HepG2 (cell line): Measurements from ENCODE around the gene CLDN9. TPM values are rescaled to one million over a fixed set of nuclear protein-coding genes. Genes with fewer than 3 reads are reported as not detected.

Experiments used
- ATAC-seq: fragments of 200-7000 bp; cut with Tn5 transposase; 3 replicates; pipeline ENCODE4 v1.9.1; 2020; ENCODE audit warnings: mild to moderate bottlenecking, moderate library complexity
- BruUV-seq: library from RNA; stranded (reverse); fragments of 400-500 nt; replicated peaks from 2 replicates; lab custom pipeline; 2021; lab: Mats Ljungman, UMichigan
- CTCF ChIA-PET: fragments of 300-600 bp; formaldehyde crosslinking; extraction: SDS; loops from one replicate; lab custom pipeline; 2021; ENCODE audit warnings: low total read pairs, inconsistent platforms, low intra/inter-chr PET ratio; lab: Yijun Ruan, JAX
- POLR2A ChIA-PET: fragments of 350-600 bp; sonication (Branson Sonifier 250); formaldehyde crosslinking; loops from one replicate; lab custom pipeline; 2020; ENCODE audit warnings: antibody characterized with exemption, inconsistent platforms; lab: Yijun Ruan, JAX
- DNase-seq: peaks from one replicate; pipeline ENCODE4 v3.0.0-alpha.2; 2015; ENCODE audit warnings: low spot score
- FAIRE-seq: peaks from 3 replicates; lab custom pipeline; 2011; peaks lifted over from hg19 to GRCh38; lab: Jason Lieb, UNC
- H2AFZ ChIP-seq: one replicate; pipeline ENCODE4 v1.6.1; 2011; ENCODE audit warnings: low read length, inconsistent platforms
- H3K27ac ChIP-seq: fragments of 300-600 bp; 3 replicates; pipeline ENCODE4 v1.8.0; 2011; ENCODE audit warnings: mixed run types, mild to moderate bottlenecking, mixed read lengths, low read length, inconsistent platforms; ENCODE audit not compliant: insufficient read depth; ENCODE audit errors: extremely low read length
- H3K27me3 ChIP-seq, 2 experiments: fragments of 200-600 bp in 1 of 2; 2 replicates in 1 of 2; 3 replicates in 1 of 2; pipeline versions ENCODE4 v1.6.0 to v1.8.0; 2011; ENCODE audit warnings: low read length in 2 of 2, mild to moderate bottlenecking in 2 of 2, moderate library complexity in 2 of 2, inconsistent platforms in 1 of 2; ENCODE audit not compliant: insufficient read depth in 2 of 2, control insufficient read depth in 1 of 2
- H3K36me3 ChIP-seq, 2 experiments: fragments of 200-600 bp in 1 of 2; replicated peaks in 1 of 2; 2 replicates in 1 of 2; 3 replicates in 1 of 2; pipeline versions ENCODE4 v1.5.1 to v1.8.0; 2011; ENCODE audit warnings: low read length in 2 of 2, inconsistent platforms in 1 of 2; ENCODE audit not compliant: insufficient read depth in 2 of 2, control insufficient read depth in 1 of 2
- H3K4me1 ChIP-seq: 2 replicates; pipeline ENCODE4 v1.5.1; 2012; ENCODE audit warnings: low read length, inconsistent platforms; ENCODE audit not compliant: insufficient read depth
- H3K4me2 ChIP-seq: 2 replicates; pipeline ENCODE4 v1.6.0; 2011; ENCODE audit warnings: low read depth, low read length, inconsistent platforms
- H3K4me3 ChIP-seq, 3 experiments: fragments of 200-600 bp in 1 of 3; sonication (generic), shearing (Covaris generic) in 1 of 3; replicated peaks in 1 of 3; 2 replicates each; pipeline ENCODE4 v1.5.1; 2011 to 2016; ENCODE audit warnings: low read length in 3 of 3, inconsistent platforms in 2 of 3, low read depth in 2 of 3, mild to moderate bottlenecking in 2 of 3, control low read depth in 1 of 3, mixed read lengths in 1 of 3; ENCODE audit not compliant: insufficient read depth in 1 of 3
- H3K79me2 ChIP-seq: one replicate; pipeline ENCODE4 v1.6.1; 2011; ENCODE audit warnings: low read length, inconsistent platforms; ENCODE audit not compliant: insufficient read depth
- H3K9ac ChIP-seq: 2 replicates; pipeline ENCODE4 v1.6.0; 2011; ENCODE audit warnings: mild to moderate bottlenecking, low read depth, low read length, inconsistent platforms; ENCODE audit not compliant: insufficient read depth
- H3K9me3 ChIP-seq: 2 replicates; pipeline ENCODE4 v1.5.1; 2012; ENCODE audit warnings: mild to moderate bottlenecking, low read length
- H4K20me1 ChIP-seq: 2 replicates; pipeline ENCODE4 v1.6.0; 2011; ENCODE audit warnings: inconsistent platforms, mild to moderate bottlenecking, low read length, moderate library complexity; ENCODE audit not compliant: insufficient read depth
- LCORL ChIP-seq, 2 experiments: fragments of 450-650 bp in 1 of 2; sonication (generic) in 1 of 2; formaldehyde crosslinking in 1 of 2; IDR thresholded peaks; 2 replicates each; pipeline versions ENCODE4 v1.5.0 to v1.6.1; 2017 to 2020; ENCODE audit warnings: antibody characterized with exemption in 1 of 2, missing genetic modification reagents in 1 of 2
- PCBP2 ChIP-seq: fragments of 200-400 bp; formaldehyde crosslinking; optimal IDR thresholded peaks from 2 replicates; pipeline ENCODE3; 2018; ENCODE audit warnings: low read length, low read depth; ENCODE audit not compliant: poor library complexity, severe bottlenecking
- POGZ ChIP-seq: sonication (generic); formaldehyde crosslinking; IDR thresholded peaks from 2 replicates; pipeline ENCODE4 v1.4.0; 2020; ENCODE audit warnings: mild to moderate bottlenecking, missing genetic modification reagents
- RFX5 ChIP-seq: IDR thresholded peaks from 2 replicates; pipeline ENCODE4 v1.6.1; 2011; ENCODE audit warnings: low read depth, low read length, improper control_type of control experiment
- ZNF710 ChIP-seq: sonication (generic); formaldehyde crosslinking; IDR thresholded peaks from 2 replicates; pipeline ENCODE4 v1.5.0; 2020; ENCODE audit warnings: mild to moderate bottlenecking, missing genetic modification reagents, borderline replicate concordance
- WGBS: methylation state at CpG from one replicate; pipeline ENCODE4 v1.1.6; 2017; ENCODE audit warnings: low lambda C conversion rate; 5-methylcytosine and 5-hydroxymethylcytosine counted together
- in situ Hi-C: cut with HindIII; loops from 2 replicates; pipeline ENCODE4 v1.10.0; 2017; ENCODE audit warnings: low pct_unique_long_range_greater_than_20kb; ENCODE audit not compliant: extremely low pct_ligation_motif_present
- intact Hi-C: fragments of 100-400 bp; cut with micrococcal nuclease; formaldehyde crosslinking; loops from one replicate; pipeline ENCODE4 v1.10.0; 2022; ENCODE audit not compliant: unreplicated experiment
- polyA plus RNA-seq, 8 experiments: library from polyadenylated mRNA; depleted of rRNA in 3 of 8; stranded (reverse) in 7 of 8; unstranded in 1 of 8; fragments of >200 nt; fragmentation: Illumina TruSeq in 4 of 8; extraction: Trizol in 4 of 8; gene quantifications; 2 replicates each; pipeline versions ENCODE4 v1.2.1 to v1.2.3, GENCODE V29; 2011 to 2016; ENCODE audit warnings: low read depth in 4 of 8, missing spikeins in 1 of 8, mixed read lengths in 1 of 8; ENCODE audit not compliant: insufficient read depth in 1 of 8
- total RNA-seq, 5 experiments: library from RNA; depleted of rRNA; stranded (reverse); fragments of >200 nt; fragmentation: Illumina TruSeq; extraction: Trizol; gene quantifications; 2 replicates each; pipeline ENCODE4 v1.2.3, GENCODE V29; 2016; ENCODE audit warnings: low read depth in 1 of 5
- TF ChIP-seq, protein P1 (sequence below): sonication (generic); formaldehyde crosslinking; IDR thresholded peaks from 2 replicates; pipeline ENCODE4 v1.5.0; 2020; ENCODE audit warnings: mild to moderate bottlenecking, missing genetic modification reagents

The CLDN9 gene
- total and polyA plus RNA-seq, 2 of the 13 experiments (the other 11 are each of a cell fraction or from before 2014, with no cell fraction given), result 0.15 to 0.26 TPM

DNA sequence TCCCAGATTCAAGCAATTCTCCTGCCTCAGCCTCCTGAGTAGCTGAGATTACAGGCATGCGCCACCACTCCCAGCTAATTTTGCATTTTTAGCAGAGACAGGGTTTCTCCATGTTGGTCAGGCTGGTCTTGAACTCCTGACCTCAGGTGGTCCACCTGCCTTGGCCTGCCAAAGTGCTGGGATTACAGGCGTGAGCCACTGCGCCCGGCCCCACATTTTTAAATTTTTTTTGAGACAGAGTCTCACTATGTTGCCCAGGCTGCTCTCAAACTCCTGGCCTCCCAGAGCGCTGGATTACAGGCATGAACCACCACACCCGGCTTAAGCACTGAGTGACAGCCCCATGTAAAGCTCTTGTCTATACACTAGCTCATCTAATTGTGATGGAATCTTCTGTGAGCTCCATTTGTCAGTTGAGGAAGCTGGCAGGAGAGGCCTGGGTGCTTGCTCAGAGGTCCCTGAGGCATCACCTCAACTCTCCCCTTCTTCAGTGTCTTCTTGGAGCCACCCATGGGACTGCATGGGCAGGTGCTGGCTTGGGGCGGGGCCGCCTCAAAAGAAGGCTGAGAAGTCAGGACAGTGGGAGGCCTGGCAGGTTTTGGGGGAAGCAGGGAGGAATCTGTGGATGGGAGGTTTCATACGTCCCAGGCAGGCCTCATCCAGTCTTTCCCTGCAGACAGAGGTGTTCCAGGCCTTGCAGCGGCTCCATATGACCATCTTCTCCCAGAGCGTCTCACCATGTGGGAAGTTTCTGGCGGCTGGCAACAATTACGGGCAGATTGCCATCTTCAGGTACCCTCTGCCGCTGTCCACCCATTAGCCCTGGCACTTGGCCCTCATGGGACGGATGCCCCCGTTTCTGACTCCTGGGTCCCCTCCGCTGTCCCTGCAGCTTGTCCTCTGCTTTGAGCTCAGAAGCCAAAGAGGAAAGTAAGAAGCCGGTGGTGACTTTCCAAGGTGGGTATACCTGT is 12.6 kb downstream of the CLDN9 start:
- no peak overlapping the region for H3K4me3 ChIP-seq
- peaks cover 2 to 19% of the 10 kb centered on the region in 2 experiments for H3K27me3 ChIP-seq
- H3K4me2 ChIP-seq, result no peak overlapping the region; the same call in 1 of the 2 replicates
- intact Hi-C loops (no loop called here), in situ Hi-C loops (no loop called here)
- ATAC-seq (no peak), DNase-seq (no peak), FAIRE-seq (no peak)
- peaks cover 16 to 17% of the 10 kb centered on the region in 2 experiments; a peak in 4 of 5 replicates for H3K36me3 ChIP-seq
- peaks cover 52% of the 10 kb centered on the region for H3K4me1 ChIP-seq
- ChIA-PET POLR2A (interaction anchor here (0.9 to 18.8 kb wide), 3 partner anchors 16 to 104 kb away, joined by 4 to 750 read pairs (median 48); partner anchors contain the start of genes CLDN9 and PKMYT1), CTCF (no interaction called here)
- H4K20me1 ChIP-seq, result peaks cover 31% of the 10 kb centered on the region; the same call in 1 of the 2 replicates
- no peaks in the 10 kb centered on the region for H3K9me3 ChIP-seq
- TF ChIP-seq LCORL (IDR thresholded peaks at IDR 0.05) (no peak), LCORL (CRISPR knock-in tag; IDR thresholded peaks at IDR 0.05) (no peak), POGZ (CRISPR knock-in tag) (no peak), ZNF710 (CRISPR knock-in tag) (no peak), RFX5 (no peak), PCBP2 (no peak)
- TF ChIP-seq, protein P1, sequence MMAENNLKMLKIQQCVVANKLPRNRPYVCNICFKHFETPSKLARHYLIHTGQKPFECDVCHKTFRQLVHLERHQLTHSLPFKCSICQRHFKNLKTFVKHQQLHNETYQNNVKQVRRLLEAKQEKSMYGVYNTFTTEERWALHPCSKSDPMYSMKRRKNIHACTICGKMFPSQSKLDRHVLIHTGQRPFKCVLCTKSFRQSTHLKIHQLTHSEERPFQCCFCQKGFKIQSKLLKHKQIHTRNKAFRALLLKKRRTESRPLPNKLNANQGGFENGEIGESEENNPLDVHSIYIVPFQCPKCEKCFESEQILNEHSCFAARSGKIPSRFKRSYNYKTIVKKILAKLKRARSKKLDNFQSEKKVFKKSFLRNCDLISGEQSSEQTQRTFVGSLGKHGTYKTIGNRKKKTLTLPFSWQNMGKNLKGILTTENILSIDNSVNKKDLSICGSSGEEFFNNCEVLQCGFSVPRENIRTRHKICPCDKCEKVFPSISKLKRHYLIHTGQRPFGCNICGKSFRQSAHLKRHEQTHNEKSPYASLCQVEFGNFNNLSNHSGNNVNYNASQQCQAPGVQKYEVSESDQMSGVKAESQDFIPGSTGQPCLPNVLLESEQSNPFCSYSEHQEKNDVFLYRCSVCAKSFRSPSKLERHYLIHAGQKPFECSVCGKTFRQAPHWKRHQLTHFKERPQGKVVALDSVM (CRISPR knock-in tag), result no peak
- 98% methylated on average over 17 of the region's 18 CpGs for WGBS
- no peak overlapping the region for H3K9ac ChIP-seq
- no peak overlapping the region for H2AFZ ChIP-seq
- no peak overlapping the region for H3K27ac ChIP-seq
- H3K79me2 ChIP-seq, result peaks cover 5% of the 10 kb centered on the region
- BruUV-seq, result no TSS peak
